ENCODE results near the gene MARK1.

- TF ChIP-seq CTCF (IDR thresholded peaks at IDR 0.05): no peak
- TF ChIP-seq CBFB (CRISPR knock-in tag; IDR thresholded peaks at IDR 0.05; ENCODE audit: low read depth): no peak
- TF ChIP-seq IRF1 (CRISPR knock-in tag; IDR thresholded peaks at IDR 0.05): no peak
- TF ChIP-seq ATF3 (CRISPR knock-in tag; conservative IDR thresholded peaks at IDR 0.05): no peak
- TF ChIP-seq, protein P1, sequence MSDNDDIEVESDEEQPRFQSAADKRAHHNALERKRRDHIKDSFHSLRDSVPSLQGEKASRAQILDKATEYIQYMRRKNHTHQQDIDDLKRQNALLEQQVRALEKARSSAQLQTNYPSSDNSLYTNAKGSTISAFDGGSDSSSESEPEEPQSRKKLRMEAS (CRISPR knock-in tag; IDR thresholded peaks at IDR 0.05): no peak
- no peak for TF ChIP-seq E2F5 (CRISPR knock-in tag; IDR thresholded peaks at IDR 0.05)
- TF ChIP-seq ZNF121 (CRISPR knock-in tag; IDR thresholded peaks at IDR 0.05): no peak
- TF ChIP-seq RELA (CRISPR knock-in tag; IDR thresholded peaks at IDR 0.05; ENCODE audit: borderline replicate concordance): no peak
- TF ChIP-seq ETV6 (CRISPR knock-in tag; IDR thresholded peaks at IDR 0.05): no peak
- TF ChIP-seq ATF2 (CRISPR knock-in tag; IDR thresholded peaks at IDR 0.05; ENCODE audit: borderline replicate concordance, low read depth): no peak
- no peak for TF ChIP-seq NR3C1 (CRISPR knock-in tag; conservative IDR thresholded peaks at IDR 0.05; ENCODE audit: low read depth)
Measured at GRCh38 chr1:220706480-220706879, 178.5 kb downstream of the MARK1 start.

Data from WTC11 (cell line).